Dendritic cell treated with granulocyte-macrophage colony-stimulating factor and Interleukin-4, amounts not matched to agents 40 ng/mL and 50 ng/mL, for 4 days (primary cell): ENCODE results near the gene GRIP2.

Experiments used
- H3K27ac Mint-ChIP-seq: one replicate; pipeline ENCODE4 v1.8.0; 2022; ENCODE audit warnings: mild to moderate bottlenecking, mixed read lengths
- H3K27me3 Mint-ChIP-seq: one replicate; pipeline ENCODE4 v1.8.0; 2022; ENCODE audit warnings: mild to moderate bottlenecking, mixed read lengths
- H3K36me3 Mint-ChIP-seq: one replicate; pipeline ENCODE4 v1.8.0; 2022; ENCODE audit warnings: low read depth, mixed read lengths
- H3K4me1 Mint-ChIP-seq: one replicate; pipeline ENCODE4 v1.8.0; 2022; ENCODE audit warnings: low read depth, mixed read lengths
- H3K4me3 Mint-ChIP-seq: one replicate; pipeline ENCODE4 v1.8.0; 2022; ENCODE audit warnings: mild to moderate bottlenecking, moderate library complexity, mixed read lengths
- H3K9me3 Mint-ChIP-seq: one replicate; pipeline ENCODE4 v1.8.0; 2022; ENCODE audit warnings: mixed read lengths
- intact Hi-C: fragments of 100-400 bp; cut with micrococcal nuclease; formaldehyde crosslinking; loops from one replicate; pipeline ENCODE4 v1.15.0; 2022

GRIP2 gene

DNA sequence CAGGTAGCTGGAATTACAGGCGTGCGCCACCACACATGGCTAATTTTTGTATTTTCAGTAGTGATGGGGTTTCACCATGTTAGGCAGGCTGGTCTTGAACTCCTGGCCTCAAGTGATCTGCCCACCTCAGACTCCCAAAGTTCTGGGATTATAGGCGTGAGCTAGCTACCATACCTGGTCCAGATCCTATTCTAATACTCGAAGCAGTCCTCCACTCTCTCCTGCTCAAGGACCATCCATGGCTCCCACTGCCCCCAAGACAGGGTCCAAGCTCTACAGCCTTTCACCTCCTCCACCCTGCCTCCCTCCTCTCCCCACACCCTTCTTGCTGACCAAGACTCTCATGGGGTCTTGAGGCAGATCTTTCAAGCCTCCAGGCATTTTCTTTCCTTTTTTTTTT lies 12.6 kb upstream of the GRIP2 start:
- H3K9me3 Mint-ChIP-seq, result no peaks in the 10 kb centered on the region
- intact Hi-C loops, result no loop called here
- H3K27me3 Mint-ChIP-seq, result peaks cover 67% of the 10 kb centered on the region
- no peaks in the 10 kb centered on the region for H3K36me3 Mint-ChIP-seq
- no peak overlapping the region for H3K27ac Mint-ChIP-seq
- H3K4me3 Mint-ChIP-seq, result no peak overlapping the region
- peaks cover 13% of the 10 kb centered on the region for H3K4me1 Mint-ChIP-seq

DNA sequence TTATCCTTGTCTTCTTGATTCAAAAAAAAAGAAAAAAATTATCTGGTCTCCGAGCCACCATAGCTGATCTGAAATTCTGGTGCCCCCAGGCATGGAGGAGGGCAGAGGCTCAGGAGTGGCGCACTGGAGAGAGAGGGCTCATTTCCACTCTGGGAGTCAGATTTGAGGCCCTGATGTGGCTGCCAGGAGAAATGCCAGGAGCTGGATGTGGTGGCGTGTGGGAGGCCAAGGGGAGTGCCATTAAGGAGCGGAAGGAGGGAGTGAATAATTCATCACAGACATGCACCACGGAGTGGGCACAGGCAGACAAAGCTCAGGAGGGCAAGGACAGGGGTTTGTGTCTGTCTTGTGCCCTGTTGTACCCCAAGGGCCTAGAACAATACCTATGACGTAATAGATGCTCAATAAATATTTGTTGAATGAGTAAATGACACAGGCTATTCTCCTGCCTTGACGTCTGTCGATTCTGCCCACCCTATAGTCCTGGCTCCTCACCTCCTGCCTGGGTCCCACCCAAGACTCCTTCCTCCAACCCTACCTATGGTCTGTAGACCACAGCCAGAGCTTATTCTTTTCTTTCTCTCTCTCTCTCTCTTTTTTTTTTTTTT lies 12.0 kb upstream of the GRIP2 start:
- Mint-ChIP-seq H3K36me3 (no peaks in the 10 kb centered on the region), H3K4me1 (peaks cover 13% of the 10 kb centered on the region), H3K9me3 (no peaks in the 10 kb centered on the region), H3K27me3 (peaks cover 68% of the 10 kb centered on the region), H3K4me3 (no peak overlapping the region), H3K27ac (no peak overlapping the region)
- intact Hi-C loops, result no loop called here

DNA sequence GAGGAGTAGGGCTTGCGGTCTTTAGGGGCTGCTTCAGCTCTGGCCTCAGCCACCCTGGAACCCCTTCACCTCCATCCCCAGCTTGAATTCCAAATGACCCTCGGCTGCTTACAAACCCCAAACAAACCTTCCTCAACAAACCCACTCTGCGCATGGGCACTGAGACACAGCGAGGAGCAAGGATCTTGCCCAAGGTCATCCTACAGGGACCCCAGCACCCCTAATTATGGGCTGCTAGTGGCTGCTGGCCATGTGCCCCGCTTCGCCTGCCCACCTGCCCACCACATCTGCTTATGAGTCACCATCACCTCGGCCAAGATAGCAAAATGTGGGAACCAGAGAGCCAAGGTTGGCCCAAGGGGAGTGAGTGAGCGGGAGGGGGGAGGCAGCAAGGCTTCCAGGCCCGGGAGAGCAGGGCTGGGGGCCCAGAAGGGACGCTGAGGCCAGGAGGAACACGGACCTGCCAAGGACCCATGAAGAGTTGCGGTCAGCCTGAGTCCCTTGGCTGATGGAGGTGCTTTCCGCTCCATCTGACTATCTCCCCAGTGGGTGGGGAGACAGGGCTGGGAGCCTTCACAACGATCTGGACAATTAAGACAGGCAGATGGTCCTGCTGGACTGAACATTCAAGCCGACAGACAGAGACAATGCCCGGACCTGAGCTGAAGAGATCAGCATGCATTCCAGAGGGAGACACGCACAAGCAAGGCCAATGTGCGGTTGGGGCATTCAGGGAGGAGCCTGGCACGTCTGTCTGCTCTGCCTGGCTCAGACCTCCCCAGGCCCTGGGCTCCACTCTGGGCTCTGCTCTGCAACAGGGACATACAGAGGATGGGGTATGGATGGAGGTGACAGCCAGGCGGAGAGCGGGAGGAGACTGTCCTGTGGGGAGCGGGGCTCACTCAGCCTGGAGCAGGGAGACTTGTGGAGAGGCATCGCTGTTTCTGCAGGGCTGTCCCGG lies 10.8 kb upstream of the GRIP2 start:
- no peak overlapping the region for H3K27ac Mint-ChIP-seq
- intact Hi-C loops, result no loop called here
- H3K4me3 Mint-ChIP-seq, result no peak overlapping the region
- peaks cover 13% of the 10 kb centered on the region for H3K4me1 Mint-ChIP-seq
- no peaks in the 10 kb centered on the region for H3K36me3 Mint-ChIP-seq
- no peaks in the 10 kb centered on the region for H3K9me3 Mint-ChIP-seq
- H3K27me3 Mint-ChIP-seq, result peaks cover 65% of the 10 kb centered on the region

DNA sequence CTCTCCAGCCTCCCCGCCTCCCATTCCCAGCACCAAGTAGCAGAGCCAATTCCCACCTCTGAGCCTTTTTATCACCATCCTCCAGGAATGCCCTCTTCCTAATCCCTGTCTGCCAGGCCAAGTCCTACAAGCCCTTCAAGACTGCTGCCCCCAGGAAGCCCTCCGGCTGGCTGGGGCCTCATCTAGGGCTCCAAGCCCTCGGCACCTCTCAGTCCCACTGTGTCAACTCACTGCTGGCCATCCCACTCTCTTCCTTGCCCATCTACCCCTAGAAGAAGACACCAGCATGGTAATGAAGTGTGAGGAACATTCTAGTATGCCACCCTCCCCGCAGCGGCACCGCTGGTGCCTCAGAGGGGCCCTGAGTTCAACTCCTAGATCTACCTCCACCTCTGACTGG lies 10.0 kb upstream of the GRIP2 start:
- peaks cover 8% of the 10 kb centered on the region for H3K4me1 Mint-ChIP-seq
- no peak overlapping the region for H3K27ac Mint-ChIP-seq
- H3K4me3 Mint-ChIP-seq, result no peak overlapping the region
- peaks cover 57% of the 10 kb centered on the region for H3K27me3 Mint-ChIP-seq
- no peaks in the 10 kb centered on the region for H3K9me3 Mint-ChIP-seq
- no peaks in the 10 kb centered on the region for H3K36me3 Mint-ChIP-seq
- intact Hi-C loops, result no loop called here

DNA sequence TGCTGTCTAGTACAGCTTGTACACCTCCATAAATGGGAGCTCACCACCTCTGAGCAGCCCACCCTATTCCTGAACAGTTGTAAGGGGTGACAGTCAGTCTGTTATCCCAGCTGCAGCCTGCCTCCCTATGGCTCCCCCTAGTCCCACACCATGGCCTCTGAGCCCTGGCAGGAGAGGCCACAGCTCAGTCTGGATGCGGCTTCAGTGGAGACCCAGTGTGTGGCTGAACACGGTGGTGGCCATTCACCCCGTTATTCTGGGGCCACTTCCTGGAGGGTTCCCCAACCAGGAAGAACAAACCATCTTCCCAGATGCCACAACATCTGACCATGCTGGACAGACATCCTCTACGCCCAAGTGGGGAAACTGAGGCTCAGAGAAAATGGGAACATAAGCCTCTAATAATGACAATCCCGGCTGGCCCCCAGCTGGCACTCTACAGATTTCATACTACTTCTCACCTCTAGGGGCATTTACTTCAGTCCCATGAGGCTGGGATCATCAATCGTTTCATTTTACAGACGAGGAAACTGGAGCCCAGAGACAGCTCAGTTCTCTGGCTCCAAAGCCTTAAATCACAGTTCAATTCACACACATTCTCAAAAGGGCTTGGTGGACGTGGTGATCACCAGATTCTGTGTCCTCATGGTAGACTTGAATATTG lies 9.2 kb upstream of the GRIP2 start:
- Mint-ChIP-seq H3K4me3 (no peak overlapping the region), H3K9me3 (no peaks in the 10 kb centered on the region), H3K36me3 (no peaks in the 10 kb centered on the region), H3K4me1 (peaks cover 6% of the 10 kb centered on the region), H3K27ac (no peak overlapping the region), H3K27me3 (peaks cover 51% of the 10 kb centered on the region)
- intact Hi-C loops, result no loop called here

DNA sequence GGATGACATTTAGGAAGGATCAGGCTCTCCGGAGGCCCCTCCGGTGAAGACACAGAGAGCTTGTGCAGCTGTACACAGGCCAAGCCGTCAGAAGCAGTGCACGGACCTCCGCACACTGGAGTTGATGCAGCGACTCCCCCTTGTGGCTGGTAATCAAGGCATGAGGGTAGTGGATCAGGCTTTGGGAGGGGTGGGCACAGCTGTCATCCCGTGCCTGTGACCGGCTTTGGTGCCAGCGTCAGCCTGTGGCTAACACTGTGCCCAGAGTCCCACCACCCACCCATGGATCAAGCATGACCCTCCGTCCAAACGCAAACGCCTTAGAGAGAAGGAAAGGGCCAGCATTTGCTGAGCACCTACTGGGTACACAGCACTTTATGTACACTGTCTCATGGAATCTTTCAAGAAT lies 8.2 kb upstream of the GRIP2 start:
- no peaks in the 10 kb centered on the region for H3K4me1 Mint-ChIP-seq
- no peak overlapping the region for H3K4me3 Mint-ChIP-seq
- H3K27me3 Mint-ChIP-seq, result peaks cover 50% of the 10 kb centered on the region
- H3K27ac Mint-ChIP-seq, result no peak overlapping the region
- intact Hi-C loops, result loop anchor here (1.0 kb wide), 2 partner anchors 287 to 345 kb away; no protein-coding TSS in a partner anchor
- H3K9me3 Mint-ChIP-seq, result no peaks in the 10 kb centered on the region
- H3K36me3 Mint-ChIP-seq, result no peaks in the 10 kb centered on the region

DNA sequence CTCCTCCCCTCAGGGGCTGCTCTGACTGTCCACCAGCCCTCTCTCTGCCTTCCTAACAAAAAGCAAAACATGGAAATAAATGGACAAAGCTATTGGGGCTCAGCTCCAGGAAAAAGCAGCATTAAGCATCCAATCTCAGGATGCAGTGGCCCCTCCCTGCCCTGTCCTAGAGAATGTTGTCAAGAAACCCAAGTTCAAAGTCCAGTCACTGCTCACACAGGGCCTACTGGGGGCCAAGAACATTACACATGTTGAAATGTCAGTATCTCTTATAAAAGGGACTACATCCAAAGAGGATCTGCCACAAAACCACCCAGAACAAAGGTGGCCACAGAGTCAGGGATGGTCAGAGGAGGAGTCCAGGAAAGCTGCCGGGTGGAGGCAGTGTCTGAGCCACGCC lies 7.6 kb upstream of the GRIP2 start:
- H3K9me3 Mint-ChIP-seq, result no peaks in the 10 kb centered on the region
- no peaks in the 10 kb centered on the region for H3K4me1 Mint-ChIP-seq
- peaks cover 46% of the 10 kb centered on the region for H3K27me3 Mint-ChIP-seq
- no peak overlapping the region for H3K27ac Mint-ChIP-seq
- H3K4me3 Mint-ChIP-seq, result no peak overlapping the region
- H3K36me3 Mint-ChIP-seq, result no peaks in the 10 kb centered on the region
- intact Hi-C loops, result loop anchor here (1.0 kb wide), 2 partner anchors 286 to 344 kb away; no protein-coding TSS in a partner anchor

DNA sequence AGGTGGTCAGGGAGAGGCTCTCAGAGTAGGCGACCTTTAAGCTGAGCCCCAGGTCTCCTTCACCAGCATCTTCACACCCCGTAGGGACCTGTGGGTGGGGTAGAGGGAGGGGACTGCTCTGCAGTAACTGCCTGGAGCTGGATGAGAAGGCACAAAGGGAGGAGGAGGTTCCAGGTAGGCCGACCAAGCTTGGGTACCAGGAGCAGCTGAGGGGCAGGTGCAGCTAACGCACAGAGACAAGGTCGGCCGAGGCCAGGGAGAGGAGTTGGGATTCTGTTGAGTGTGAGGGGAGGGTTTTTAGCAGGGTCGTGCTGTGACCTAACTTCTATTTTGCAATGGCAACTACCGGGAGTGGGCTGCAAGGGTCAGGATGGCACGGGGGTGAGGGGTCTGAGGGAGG lies 5.9 kb upstream of the GRIP2 start:
- intact Hi-C loops, result no loop called here
- Mint-ChIP-seq H3K9me3 (no peaks in the 10 kb centered on the region), H3K4me1 (no peaks in the 10 kb centered on the region), H3K4me3 (no peak overlapping the region), H3K36me3 (no peaks in the 10 kb centered on the region), H3K27me3 (peaks cover 34% of the 10 kb centered on the region), H3K27ac (no peak overlapping the region)

DNA sequence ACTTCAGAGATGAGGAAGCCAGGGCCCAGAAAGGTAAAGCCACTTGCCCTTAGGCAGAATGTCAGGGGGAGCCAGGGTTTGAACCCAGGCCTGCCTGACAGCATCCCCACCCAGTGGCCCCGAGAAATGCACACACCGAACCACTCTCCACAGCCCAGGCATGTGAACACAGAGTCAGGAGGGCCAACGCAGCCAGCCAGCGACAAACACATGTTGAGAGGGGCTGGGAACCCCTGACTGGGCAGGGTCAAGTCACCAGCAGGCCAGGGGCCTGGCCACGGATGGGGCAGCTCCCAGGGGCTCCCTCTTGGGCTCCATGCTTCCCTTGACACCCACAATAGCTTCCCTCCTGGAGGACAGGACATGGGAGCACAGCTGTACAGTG lies 5.1 kb upstream of the GRIP2 start:
- no peak overlapping the region for H3K27ac Mint-ChIP-seq
- no peaks in the 10 kb centered on the region for H3K4me1 Mint-ChIP-seq
- H3K9me3 Mint-ChIP-seq, result no peaks in the 10 kb centered on the region
- H3K27me3 Mint-ChIP-seq, result peaks cover 32% of the 10 kb centered on the region
- H3K4me3 Mint-ChIP-seq, result no peak overlapping the region
- intact Hi-C loops, result no loop called here
- H3K36me3 Mint-ChIP-seq, result no peaks in the 10 kb centered on the region

DNA sequence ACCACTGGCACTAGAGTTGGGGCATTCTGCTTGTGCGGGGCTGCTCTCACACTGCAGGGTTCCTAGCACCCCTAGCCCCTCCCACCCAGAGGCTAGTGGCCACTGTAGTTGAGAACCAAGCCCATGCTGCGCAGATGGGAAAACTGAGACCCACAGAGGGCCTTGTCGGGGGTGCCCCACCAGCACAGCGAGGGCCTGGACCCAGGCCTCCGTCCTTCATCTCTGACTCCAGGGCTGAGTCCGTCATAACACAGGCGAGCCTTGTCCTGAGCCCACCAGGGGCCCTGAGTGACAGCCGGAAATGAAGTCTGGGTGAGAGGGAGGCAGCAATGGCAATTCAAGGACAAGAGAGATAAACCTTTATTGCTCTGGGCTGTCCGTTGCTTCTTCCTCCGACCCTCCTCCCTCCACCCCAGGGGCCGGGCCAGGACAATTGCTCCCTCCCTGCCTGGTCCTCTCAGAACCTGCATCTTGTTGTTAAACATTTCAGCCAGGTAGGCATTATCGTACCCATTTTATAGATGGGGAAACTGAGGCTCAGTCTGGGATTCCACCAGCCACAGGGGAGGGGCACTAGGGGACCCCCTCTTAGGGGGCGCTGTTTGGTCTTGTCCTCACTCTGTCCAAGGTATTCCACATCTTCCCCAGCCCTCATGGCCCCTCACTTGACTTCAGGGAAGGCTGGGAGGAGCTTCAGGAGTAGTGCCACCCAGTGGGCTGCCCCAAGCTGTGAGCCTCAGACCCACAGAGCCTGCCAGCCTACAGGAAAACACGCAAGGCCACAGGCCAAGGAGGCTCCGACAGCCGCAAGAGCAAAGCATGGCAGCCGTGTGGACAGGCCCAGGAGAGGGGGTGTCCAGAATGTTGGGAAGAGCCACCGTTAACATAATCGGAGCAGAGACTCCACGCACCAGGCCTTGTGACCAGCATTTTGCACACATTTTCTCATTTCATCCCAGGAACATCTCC lies 4.4 kb upstream of the GRIP2 start:
- Mint-ChIP-seq H3K27ac (no peak overlapping the region), H3K36me3 (no peaks in the 10 kb centered on the region), H3K4me3 (no peak overlapping the region), H3K9me3 (no peaks in the 10 kb centered on the region), H3K4me1 (no peaks in the 10 kb centered on the region), H3K27me3 (peaks cover 30% of the 10 kb centered on the region)
- intact Hi-C loops, result no loop called here

DNA sequence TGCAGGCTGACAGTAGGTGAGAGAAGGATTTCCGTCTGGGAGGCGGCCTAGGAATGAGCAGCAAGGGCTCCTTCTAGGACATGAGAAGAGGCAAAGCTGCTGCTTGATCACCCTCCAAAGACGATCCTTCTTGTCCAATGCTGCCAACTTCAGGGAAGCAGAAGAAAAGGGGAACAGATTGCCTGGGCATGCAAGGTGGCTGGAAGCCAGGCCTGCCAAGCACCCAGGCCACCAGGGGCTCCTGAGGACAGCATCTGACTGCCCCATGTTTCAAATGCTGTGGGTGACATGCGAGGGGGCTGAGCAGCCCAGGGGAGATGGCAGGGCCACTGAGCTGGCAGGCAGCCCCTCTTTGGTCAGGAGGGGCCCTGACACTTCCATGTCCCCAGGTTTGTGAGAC lies 3.3 kb upstream of the GRIP2 start:
- Mint-ChIP-seq H3K27ac (no peak overlapping the region), H3K9me3 (no peaks in the 10 kb centered on the region), H3K4me1 (no peaks in the 10 kb centered on the region), H3K27me3 (peaks cover 22% of the 10 kb centered on the region), H3K4me3 (no peak overlapping the region), H3K36me3 (no peaks in the 10 kb centered on the region)
- intact Hi-C loops, result no loop called here

DNA sequence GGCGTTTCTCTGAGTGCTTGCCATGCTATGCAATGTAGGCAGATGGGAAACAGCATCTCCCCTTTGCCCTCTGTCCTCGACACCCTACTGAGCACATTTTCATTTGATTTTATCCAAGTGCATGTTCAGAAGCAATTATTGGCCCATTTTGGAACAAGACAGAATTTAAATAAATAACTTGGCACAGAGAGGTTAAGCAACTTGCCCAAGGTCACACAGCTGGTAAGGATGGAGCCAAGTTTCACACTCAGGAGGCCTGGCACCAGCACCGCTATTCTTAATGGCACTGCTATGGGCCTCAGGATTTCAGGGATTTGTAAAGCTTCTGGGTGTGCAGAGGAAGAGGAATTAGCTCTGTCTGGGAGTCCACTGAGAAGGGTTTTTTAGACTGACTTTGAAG lies 2.5 kb upstream of the GRIP2 start:
- no peak overlapping the region for H3K4me3 Mint-ChIP-seq

DNA sequence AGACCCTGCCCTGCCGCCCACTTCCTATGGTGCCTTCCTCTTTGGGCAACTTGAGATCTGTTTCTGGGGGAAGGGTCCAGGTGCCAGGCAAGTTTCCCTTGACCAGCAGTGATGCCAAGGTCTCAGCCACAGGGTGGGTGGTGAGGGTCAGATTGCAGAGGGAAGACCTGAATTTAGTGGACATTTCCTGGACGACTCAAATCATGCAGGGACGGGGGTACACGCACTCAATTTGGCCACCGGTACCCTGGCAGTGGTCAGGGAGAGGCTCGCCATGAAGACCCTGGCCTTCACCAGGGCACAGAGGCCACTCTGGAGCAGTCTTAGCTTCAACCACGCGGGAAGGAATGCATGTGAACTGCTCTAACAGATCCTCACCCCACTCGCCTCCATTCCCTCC lies 1.5 kb upstream of the GRIP2 start:
- intact Hi-C loops, result no loop called here
- Mint-ChIP-seq H3K27ac (no peak overlapping the region), H3K36me3 (no peaks in the 10 kb centered on the region), H3K4me3 (no peak overlapping the region), H3K9me3 (no peaks in the 10 kb centered on the region), H3K4me1 (no peaks in the 10 kb centered on the region), H3K27me3 (peaks cover 6% of the 10 kb centered on the region)

More for the DNA sequence above, 2.5 kb upstream of the GRIP2 start:
- Mint-ChIP-seq H3K27me3 (peaks cover 14% of the 10 kb centered on the region), H3K4me1 (no peaks in the 10 kb centered on the region), H3K36me3 (no peaks in the 10 kb centered on the region), H3K9me3 (no peaks in the 10 kb centered on the region), H3K27ac (no peak overlapping the region)
- intact Hi-C loops, result no loop called here
